Stimulated activated CD4-positive, alpha-beta T cell treated with anti-CD3 and anti-CD28 coated beads, Interleukin-1b, Interleukin-23, amount 100 ng/mL, for 24 hours (primary cell): ENCODE data around the gene PTPN23.
"Not testable (repeated sequence)": the region's sequence is repeated elsewhere in the genome, so short reads cannot be mapped to it uniquely, and the experiment has no call there.

Source experiments
- DNase-seq, 4 experiments: peaks; one replicate each; pipeline ENCODE4 v3.0.0-alpha.2; 2020; ENCODE audit warnings: low read depth in 4 of 4, low spot score in 1 of 4

Gene PTPN23

DNA sequence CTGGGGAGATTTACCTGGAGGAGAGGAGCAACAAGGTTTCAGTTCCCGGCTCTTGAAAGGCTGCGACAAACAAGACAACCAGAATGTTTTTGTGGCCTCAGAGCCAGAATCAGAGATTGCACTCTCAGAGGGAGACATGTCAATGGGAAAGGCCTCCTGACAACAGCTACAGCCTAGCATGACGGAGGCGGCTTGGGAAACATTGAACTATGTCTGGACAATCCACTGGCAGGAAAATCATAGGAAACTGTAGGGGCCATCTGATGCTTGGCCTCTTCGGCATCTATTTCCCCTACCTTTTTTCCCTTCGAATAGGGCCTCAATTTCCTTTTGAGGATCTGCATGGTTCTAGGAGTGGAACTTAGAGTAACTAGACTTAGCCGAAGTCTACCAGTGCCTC is 13.2 kb upstream of the PTPN23 start:
- no peak for DNase-seq

- DNase-seq = not testable (repeated sequence)
Observed at GRCh38 chr3:47370020-47370419, 10.8 kb upstream of the PTPN23 start.

DNA sequence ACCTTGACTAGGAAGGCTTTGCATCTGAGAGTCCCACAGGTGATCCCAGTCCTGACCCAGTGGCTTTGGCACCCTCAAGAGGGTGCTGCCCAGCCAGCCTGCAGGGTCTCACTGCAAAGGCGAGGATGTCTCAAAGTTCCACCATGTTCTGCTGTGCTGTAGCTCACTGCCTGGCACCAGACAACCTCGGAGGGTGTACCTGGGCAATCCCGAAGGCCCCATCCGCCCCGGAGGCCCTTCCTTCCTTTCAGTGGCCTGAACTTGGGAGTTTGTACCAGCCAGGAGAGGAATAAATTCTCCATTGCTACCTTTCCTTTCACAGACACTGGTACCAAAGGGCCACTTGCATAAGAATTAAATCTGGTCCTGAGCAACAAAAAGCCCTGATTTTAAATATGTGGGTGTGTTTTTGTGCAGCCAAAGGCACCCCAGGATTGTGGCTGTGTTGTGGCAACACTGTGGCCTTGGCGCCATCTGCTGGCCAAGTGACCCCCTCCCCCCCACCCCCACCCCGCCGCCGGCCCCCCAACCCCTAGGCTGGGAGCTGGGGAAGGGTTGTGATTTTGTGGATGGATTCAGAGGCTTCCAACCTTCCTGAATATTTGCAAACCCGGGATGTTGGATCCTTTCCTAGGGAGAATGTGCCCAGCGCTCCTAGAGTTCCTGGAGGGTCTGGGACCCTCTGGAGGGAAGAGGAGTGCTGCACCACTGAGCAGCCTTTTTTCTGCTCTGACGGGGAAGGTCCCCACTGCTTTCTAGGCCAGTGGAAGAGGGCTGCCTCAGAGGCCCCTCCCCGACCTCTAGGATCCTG is 9.7 kb upstream of the PTPN23 start:
- peak in 1 of 4 experiments; percentile 14 for DNase-seq

- no peak for DNase-seq
Observed at GRCh38 chr3:47374587-47374986, 6.2 kb upstream of the PTPN23 start.

- DNase-seq = no peak
Observed at GRCh38 chr3:47376393-47376792, 4.4 kb upstream of the PTPN23 start.

DNA sequence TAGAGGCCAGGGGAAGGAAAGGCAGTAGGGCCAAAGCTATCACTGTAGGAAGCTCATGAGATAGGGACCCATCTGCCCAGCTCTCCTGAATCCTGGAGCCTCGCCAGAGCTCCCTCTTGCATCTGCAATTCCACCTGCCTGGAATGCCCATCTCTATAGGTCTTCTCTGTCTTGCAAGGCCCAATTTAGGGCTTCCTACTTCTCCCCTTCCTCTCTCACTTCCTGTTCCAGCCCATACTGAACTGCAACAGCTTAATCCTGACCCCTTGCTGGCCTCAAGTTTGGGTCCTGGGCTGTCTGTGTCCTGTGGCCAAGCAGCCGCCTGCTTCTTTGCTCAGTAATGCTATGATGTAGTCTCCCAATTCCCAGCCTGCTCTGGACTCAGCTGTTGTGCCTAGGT is 3.6 kb upstream of the PTPN23 start:
- no peak for DNase-seq

- no peak for DNase-seq
Observed at GRCh38 chr3:47378869-47379268, 2.0 kb upstream of the PTPN23 start.

DNA sequence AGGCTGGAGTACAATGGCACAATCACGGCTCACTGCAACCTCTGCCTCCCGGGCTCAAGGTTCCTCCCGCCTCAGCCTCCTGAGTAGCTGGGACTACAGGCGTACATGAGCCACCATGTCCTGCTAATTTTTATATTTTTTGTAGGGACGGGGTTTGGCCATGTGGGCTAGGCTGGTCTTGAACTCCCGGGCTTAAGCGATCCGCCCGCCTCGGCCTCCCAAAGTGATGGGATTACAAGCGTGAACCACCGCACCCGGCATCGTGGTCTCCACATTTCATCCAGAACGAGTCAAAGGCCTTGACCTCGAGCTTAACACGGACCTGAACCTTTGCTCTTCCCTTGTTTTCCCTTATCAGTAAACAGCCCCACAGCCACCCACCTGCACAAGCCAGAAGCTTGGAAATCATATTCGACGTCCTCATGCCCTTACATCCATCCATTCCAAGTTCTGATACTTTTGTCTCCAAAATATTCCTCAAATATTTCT is 1.4 kb upstream of the PTPN23 start:
- no peak for DNase-seq

DNA sequence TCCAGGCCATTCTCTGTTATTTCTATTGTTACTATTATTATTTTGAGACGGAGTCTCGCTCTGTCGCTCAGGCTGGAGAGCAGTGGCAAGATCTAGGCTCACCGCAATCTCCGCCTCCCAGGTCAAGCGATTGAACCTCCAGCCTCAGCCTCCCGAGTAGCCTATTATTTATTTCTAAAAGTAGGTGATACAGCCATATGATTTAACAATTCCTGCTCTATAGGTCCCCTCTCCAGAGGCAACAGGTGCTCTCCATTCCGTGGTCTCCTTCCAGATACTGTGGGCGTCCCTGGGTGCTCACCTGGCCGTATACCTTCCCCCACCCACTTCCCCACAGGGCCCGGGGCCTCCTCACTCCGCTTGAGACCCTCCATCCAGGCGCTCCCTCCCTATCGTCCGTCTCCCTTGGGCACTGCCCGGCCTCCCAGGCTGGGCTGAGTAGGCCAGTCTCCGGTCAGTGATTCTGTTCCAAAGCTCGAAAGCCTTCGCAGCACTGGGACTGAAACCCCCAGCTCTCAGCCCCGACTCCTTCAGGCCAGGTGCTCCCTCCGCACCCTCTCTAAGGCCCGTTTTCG is 708 bp upstream of the PTPN23 start:
- peak in 1 of 4 experiments; percentile 7 for DNase-seq

DNA sequence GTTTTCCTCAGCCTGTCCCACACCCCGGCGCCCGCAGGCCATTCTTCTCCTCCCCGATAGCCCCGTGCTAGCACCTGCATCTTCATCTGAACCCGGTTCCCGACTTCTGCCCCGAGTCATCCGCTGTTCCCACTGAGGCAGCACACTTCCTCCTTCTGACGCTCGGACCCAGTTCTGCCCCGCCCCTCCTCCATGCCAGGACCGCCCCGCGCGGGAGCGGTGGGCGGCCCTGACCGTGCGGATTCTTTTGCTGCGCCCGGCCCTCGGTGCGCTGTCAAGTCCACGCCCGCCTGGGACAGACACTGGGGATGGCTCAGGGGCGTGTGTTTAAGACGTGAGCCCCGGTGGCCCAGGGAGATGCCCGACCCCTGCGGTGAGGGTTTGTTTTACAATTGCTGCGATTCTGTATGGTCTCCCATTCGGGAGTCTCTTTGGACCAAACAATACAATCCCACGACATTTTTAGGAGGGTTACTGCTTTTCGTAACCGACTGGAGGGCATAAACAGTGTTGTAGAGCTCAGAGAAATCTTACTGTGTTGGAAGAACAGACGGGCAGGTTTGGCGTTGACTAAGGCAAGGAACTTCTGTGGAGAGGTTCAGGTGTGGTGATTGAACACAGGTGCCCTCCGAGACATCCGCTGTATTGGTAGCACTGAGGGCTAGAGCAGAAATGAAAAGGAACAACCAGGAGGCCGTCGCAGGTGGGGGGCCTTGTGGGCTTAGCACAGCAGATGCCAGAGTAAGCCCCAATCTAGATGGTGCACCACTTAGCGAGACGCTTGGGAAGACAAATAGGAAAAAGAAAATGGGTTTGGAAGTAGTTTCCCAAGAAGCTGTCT is 716 bp downstream of the PTPN23 start:
- peak; percentile 37 to 79 (median 50) for DNase-seq

- DNase-seq = no peak
Observed at GRCh38 chr3:47384425-47384824, 3.6 kb downstream of the PTPN23 start.

GRCh38 chr3:47385007-47385406 is 4.2 kb downstream of the PTPN23 start:
- DNase-seq = no peak

DNA sequence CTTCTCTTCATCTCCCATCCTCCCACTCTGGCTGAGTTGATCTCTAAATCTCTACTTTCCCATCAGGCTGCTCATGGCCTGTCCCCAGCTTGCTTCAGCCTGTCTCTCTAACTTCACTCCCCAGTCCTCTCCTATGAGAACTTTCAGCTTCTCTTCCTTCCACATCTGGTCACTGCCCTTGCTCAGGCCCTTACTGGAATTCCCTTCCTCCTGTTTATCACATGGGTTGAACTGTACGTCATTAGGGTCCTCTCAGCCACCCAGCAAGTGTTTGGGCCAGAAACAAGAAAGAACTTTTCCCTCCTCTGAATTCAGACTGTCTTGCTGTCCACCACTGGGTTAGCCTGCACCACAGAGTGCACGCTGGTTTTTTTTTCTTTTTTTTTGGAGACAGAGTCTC is 5.0 kb downstream of the PTPN23 start:
- no peak for DNase-seq

DNA sequence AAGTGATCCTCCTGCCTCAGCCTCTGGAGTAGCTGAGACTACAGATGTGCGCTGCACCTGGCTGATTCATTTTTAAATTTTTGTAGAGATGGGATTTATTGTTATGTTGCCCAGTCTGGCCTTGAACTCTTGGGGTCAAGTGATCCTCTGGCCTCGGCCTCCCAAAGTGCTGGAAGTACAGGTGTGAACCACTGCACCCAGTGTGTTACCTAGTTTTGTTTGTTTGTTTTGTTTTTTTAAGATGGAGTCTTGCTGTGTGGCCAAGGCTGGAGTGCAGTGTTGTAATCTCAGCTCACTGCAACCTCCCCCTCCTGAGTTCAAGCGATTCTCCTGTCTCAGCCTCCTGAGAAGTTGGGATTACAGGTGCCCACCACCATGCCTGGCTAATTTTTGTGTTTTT is 12.1 kb downstream of the PTPN23 start:
- no peak for DNase-seq

DNA sequence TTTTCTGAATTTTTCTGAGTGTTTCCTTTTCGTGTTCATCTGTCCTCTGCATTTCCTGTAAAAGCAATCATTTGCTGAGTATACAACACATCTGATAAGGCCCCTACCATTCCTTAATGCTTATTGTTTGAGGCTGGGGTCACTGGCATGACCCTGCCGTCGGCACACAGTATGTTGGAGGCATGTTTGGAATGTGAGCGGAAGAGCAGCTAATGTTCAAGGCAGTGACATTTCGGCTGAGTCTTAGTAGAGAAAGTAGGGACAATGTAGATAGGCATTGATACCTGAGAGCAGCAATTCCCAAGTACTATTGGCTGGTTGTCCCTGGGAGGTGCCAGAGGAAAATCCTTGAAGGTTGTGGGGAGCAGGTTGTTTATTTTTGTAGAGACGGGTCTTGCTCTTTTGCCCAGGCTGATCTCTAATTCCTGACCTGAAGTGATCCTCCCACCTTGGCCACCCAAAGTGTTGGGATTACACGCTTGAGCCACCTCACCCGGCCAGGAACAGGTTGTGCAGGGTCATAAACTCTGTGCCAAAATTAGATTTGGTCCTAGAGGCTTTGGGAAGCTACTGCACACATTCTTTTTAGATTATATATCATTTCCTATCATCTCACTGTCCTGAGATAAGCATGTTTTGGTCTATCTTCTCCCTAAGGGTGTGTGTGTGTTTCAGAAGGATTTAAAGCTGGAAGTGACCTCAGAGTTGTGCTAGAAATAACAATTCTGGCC is 13.5 kb downstream of the PTPN23 start:
- DNase-seq = no peak

- no peak for DNase-seq
Observed at GRCh38 chr3:47394881-47395280, 14.1 kb downstream of the PTPN23 start.

GRCh38 chr3:47398228-47398627 is 17.4 kb downstream of the PTPN23 start:
- no peak for DNase-seq

DNA sequence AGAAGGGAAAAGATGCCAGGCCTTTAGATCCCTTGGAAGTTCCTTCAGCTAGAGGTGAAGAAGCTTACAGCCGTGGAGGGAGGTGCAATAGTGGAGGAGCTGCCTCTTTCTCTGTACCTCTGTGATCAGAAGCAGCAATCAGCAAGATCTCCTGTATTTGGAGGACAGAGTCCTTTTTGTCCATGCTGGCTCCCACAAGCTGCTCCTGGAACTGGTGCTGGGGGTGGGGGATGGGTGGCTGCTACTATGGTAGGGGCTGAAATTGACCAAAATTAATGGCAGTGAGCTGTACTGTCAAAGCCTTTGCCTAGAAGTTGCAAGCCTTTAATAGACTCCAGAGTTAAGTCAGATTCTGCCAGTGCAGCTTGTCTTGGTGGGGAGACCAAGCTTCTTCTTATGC is 18.2 kb downstream of the PTPN23 start:
- no peak for DNase-seq

DNA sequence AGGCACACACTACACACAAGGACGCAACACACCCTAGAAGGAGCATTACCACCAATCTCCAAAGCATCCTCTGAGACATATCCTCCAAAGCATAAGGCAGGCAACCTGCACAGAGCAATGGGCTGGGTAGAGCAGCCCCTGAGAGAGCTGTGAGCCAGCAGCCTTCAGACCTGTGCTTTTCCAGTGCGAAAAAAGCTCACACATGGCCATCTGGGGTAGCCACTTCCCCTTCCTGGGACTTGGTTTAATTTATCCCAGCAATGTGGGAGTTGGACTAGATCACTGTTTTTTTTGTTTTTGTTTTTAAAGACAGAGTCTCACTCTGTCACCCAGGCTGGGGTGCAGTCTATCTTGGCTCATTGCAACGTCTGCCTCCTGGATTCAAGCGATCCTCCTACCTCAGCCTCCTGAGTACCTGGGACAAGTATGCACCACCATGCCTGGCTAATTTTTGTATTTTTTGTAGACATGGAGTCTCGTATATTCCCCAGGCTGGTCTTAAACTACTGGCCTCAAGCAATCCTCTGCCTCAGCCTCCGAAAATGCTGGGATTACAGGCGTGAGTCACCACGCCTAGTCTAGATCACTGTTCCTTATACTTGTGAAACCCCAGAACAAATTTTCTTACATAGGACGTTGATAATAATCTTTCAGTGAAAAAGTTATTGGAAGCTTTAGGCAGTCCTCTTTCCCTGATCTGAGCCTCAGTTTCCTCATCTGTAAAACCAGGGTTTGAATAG is 18.9 kb downstream of the PTPN23 start:
- no peak for DNase-seq

GRCh38 chr3:47404431-47404876 is 23.6 kb downstream of the PTPN23 start:
- DNase-seq = no peak
